ENCODE measurements around the gene LRRC39. TPM values are rescaled to one million over a fixed set of nuclear protein-coding genes. Genes with fewer than 3 reads are reported as not detected.

Gene LRRC39
- polyA plus RNA-seq, 3 donors, result 0.39 to 1.6 TPM; not detected in 1

- Histone ChIP-seq H3K4me1 (ENCODE audit: control insufficient read depth in 1 of 2, insufficient read depth in 2 of 2, low read length in 2 of 2) (peaks cover 4 to 13% of the 10 kb centered on the region in 2 donors), H4K20me1 (ENCODE audit: insufficient read depth, low read length) (no peaks in the 10 kb centered on the region), H3K9ac (ENCODE audit: insufficient read depth, low read length, poor library complexity, severe bottlenecking) (no peak overlapping the region), H2AFZ (ENCODE audit: insufficient read depth, low read depth, low read length, poor library complexity, severe bottlenecking) (no peak overlapping the region), H3K4me3 (replicated peaks in 1 of 3; ENCODE audit: low read depth in 2 of 3, low read length in 3 of 3) (no peak overlapping the region), H3K9me3 (replicated peaks in 1 of 2; ENCODE audit: control insufficient read depth in 1 of 2, insufficient read depth in 1 of 2, low read length in 2 of 2) (no peaks in the 10 kb centered on the region), H3K36me3 (replicated peaks in 1 of 2; ENCODE audit: control insufficient read depth in 1 of 2, insufficient read depth in 2 of 2, low read length in 2 of 2) (peaks cover 24 to 37% of the 10 kb centered on the region in 2 donors), H3K27me3 (ENCODE audit: control insufficient read depth in 2 of 2, insufficient read depth in 2 of 2, low read length in 2 of 2) (no peaks in the 10 kb centered on the region), H3K4me2 (replicated peaks; ENCODE audit: extremely low read depth, low read length, poor library complexity, severe bottlenecking) (peak overlapping the region; percentile 16), H3K27ac (ENCODE audit: low read depth in 1 of 2, low read length in 2 of 2) (peak overlapping the region in 1 of 2 donors; percentile 36), H3K79me2 (ENCODE audit: insufficient read depth, low read length) (no peaks in the 10 kb centered on the region)
- H3K36me3 Mint-ChIP-seq, result peaks cover 17 to 28% of the 10 kb centered on the region in 2 donors
- WGBS (ENCODE audit: insufficient coverage), result no CpG with 5 or more reads among the region's 4 CpGs
- H3K27ac Mint-ChIP-seq, result peak overlapping the region in 3 of 7 donors; percentile 4 to 56 (median 35)
- H3K27me3 Mint-ChIP-seq (ENCODE audit: low read depth in 3 of 3), result no peaks in the 10 kb centered on the region
- intact Hi-C loops (cut with micrococcal nuclease), result no loop called here
- H3K4me1 Mint-ChIP-seq, result peaks cover 10% of the 10 kb centered on the region
- H3K9me3 Mint-ChIP-seq, result no peaks in the 10 kb centered on the region
- no peak overlapping the region for H3K4me3 Mint-ChIP-seq
- TF ChIP-seq, protein P1, sequence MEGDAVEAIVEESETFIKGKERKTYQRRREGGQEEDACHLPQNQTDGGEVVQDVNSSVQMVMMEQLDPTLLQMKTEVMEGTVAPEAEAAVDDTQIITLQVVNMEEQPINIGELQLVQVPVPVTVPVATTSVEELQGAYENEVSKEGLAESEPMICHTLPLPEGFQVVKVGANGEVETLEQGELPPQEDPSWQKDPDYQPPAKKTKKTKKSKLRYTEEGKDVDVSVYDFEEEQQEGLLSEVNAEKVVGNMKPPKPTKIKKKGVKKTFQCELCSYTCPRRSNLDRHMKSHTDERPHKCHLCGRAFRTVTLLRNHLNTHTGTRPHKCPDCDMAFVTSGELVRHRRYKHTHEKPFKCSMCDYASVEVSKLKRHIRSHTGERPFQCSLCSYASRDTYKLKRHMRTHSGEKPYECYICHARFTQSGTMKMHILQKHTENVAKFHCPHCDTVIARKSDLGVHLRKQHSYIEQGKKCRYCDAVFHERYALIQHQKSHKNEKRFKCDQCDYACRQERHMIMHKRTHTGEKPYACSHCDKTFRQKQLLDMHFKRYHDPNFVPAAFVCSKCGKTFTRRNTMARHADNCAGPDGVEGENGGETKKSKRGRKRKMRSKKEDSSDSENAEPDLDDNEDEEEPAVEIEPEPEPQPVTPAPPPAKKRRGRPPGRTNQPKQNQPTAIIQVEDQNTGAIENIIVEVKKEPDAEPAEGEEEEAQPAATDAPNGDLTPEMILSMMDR (IDR thresholded peaks at IDR 0.05), result no peak
- DNase-seq, result peak; percentile 12 to 21 (median 19)
Observed at GRCh38 chr1:100152271-100152670, 25.8 kb downstream of the LRRC39 start.

DNA sequence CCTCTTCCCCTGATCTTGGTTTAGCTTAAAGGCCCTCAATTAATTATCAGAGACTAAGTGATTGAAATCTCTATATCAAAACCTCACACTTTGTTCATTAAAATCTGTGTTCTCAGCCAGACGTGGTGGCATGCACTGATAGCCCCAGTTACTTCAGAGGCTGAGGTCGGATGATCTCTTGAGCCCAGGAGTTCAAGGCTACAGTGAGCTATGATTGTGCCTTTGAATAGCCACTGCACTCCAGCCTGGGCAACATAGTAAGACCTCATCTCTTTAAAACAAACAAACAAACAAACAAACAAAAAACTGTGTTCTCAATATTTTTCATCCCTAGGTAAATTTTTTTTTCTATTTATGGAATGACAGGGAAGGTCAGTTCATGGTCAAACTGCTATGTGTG, 26.4 kb downstream of the LRRC39 start:
- Mint-ChIP-seq H3K4me3 (no peak overlapping the region), H3K27me3 (ENCODE audit: low read depth in 3 of 3) (no peaks in the 10 kb centered on the region), H3K9me3 (no peaks in the 10 kb centered on the region), H3K36me3 (peaks cover 18 to 30% of the 10 kb centered on the region in 2 donors), H3K4me1 (peaks cover 10% of the 10 kb centered on the region), H3K27ac (peak overlapping the region in 2 of 7 donors; percentile 35 to 56)
- TF ChIP-seq, protein P1 (IDR thresholded peaks at IDR 0.05), result no peak
- H3K27me3 ChIP-seq (ENCODE audit: control insufficient read depth in 2 of 2, insufficient read depth in 2 of 2, low read length in 2 of 2), result no peaks in the 10 kb centered on the region
- no peaks in the 10 kb centered on the region for H3K79me2 ChIP-seq (ENCODE audit: insufficient read depth, low read length)
- peaks cover 4 to 13% of the 10 kb centered on the region in 2 donors for H3K4me1 ChIP-seq (ENCODE audit: control insufficient read depth in 1 of 2, insufficient read depth in 2 of 2, low read length in 2 of 2)
- H3K4me3 ChIP-seq (replicated peaks in 1 of 3; ENCODE audit: low read depth in 2 of 3, low read length in 3 of 3), result no peak overlapping the region
- H3K4me2 ChIP-seq (replicated peaks; ENCODE audit: extremely low read depth, low read length, poor library complexity, severe bottlenecking), result no peak overlapping the region
- H3K9me3 ChIP-seq (replicated peaks in 1 of 2; ENCODE audit: control insufficient read depth in 1 of 2, insufficient read depth in 1 of 2, low read length in 2 of 2), result no peaks in the 10 kb centered on the region
- no peak for DNase-seq
- H3K27ac ChIP-seq (ENCODE audit: low read depth in 1 of 2, low read length in 2 of 2), result peak overlapping the region in 1 of 2 donors; percentile 36
- H4K20me1 ChIP-seq (ENCODE audit: insufficient read depth, low read length), result no peaks in the 10 kb centered on the region
- WGBS (ENCODE audit: insufficient coverage), result 100% methylated on average over 1 of the region's 2 CpGs
- H3K36me3 ChIP-seq (replicated peaks in 1 of 2; ENCODE audit: control insufficient read depth in 1 of 2, insufficient read depth in 2 of 2, low read length in 2 of 2), result peaks cover 29 to 43% of the 10 kb centered on the region in 2 donors
- H2AFZ ChIP-seq (ENCODE audit: insufficient read depth, low read depth, low read length, poor library complexity, severe bottlenecking), result no peak overlapping the region
- intact Hi-C loops (cut with micrococcal nuclease), result no loop called here
- H3K9ac ChIP-seq (ENCODE audit: insufficient read depth, low read length, poor library complexity, severe bottlenecking), result no peak overlapping the region

Measured in CD14-positive monocyte (primary cell).